ENCODE measurements around the gene ORAI3. TPM values are rescaled to one million over a fixed set of nuclear protein-coding genes. Genes with fewer than 3 reads are reported as not detected.
A peak's percentile ranks its signal among the peaks of the same experiment; 100 is the strongest.

Gene ORAI3
- total RNA-seq, 2 donors from 2014 or later, result 19.0 to 35.7 TPM

GRCh38 chr16:30992931-30993816 is 44.3 kb downstream of the ORAI3 start:
- Histone ChIP-seq H3K27me3 (replicated peaks; ENCODE audit: insufficient read depth) (no peaks in the 10 kb centered on the region), H3K9me3 (no peaks in the 10 kb centered on the region), H3K27ac (no peak overlapping the region), H3K36me3 (no peaks in the 10 kb centered on the region), H3K4me1 (ENCODE audit: control insufficient read depth in 1 of 2, low read depth in 2 of 2) (peaks cover 6 to 14% of the 10 kb centered on the region in 2 donors), H3K4me3 (no peak overlapping the region)
- DNase-seq (ENCODE audit: low spot score), result no peak
- TF ChIP-seq CTCF (IDR thresholded peaks at IDR 0.05), result no peak
- no peak for ATAC-seq (ENCODE audit: insufficient number of reproducible peaks, low FRiP score, low read depth)

GRCh38 chr16:30995927-30996323 is 47.1 kb downstream of the ORAI3 start:
- DNase-seq (ENCODE audit: low spot score) (no peak), ATAC-seq (ENCODE audit: insufficient number of reproducible peaks, low FRiP score, low read depth) (no peak)
- H3K4me1 ChIP-seq (ENCODE audit: control insufficient read depth in 1 of 2, low read depth in 2 of 2), result peaks cover 7 to 32% of the 10 kb centered on the region in 2 donors
- H3K27me3 ChIP-seq (replicated peaks; ENCODE audit: insufficient read depth), result no peaks in the 10 kb centered on the region
- TF ChIP-seq CTCF (IDR thresholded peaks at IDR 0.05), result no peak
- peak overlapping the region; percentile 77 for H3K4me3 ChIP-seq
- no peaks in the 10 kb centered on the region for H3K36me3 ChIP-seq
- H3K27ac ChIP-seq, result peak overlapping the region in 1 of 2 donors; percentile 62
- H3K9me3 ChIP-seq, result no peaks in the 10 kb centered on the region

GRCh38 chr16:30996324-30996984 is 47.6 kb downstream of the ORAI3 start:
- Histone ChIP-seq H3K27ac (peak overlapping the region; percentile 62 to 83), H3K36me3 (no peaks in the 10 kb centered on the region), H3K27me3 (replicated peaks; ENCODE audit: insufficient read depth) (no peaks in the 10 kb centered on the region), H3K4me3 (peak overlapping the region; percentile 77), H3K4me1 (ENCODE audit: control insufficient read depth in 1 of 2, low read depth in 2 of 2) (peaks cover 7 to 32% of the 10 kb centered on the region in 2 donors), H3K9me3 (no peaks in the 10 kb centered on the region)
- no peak for TF ChIP-seq CTCF (IDR thresholded peaks at IDR 0.05)
- DNase-seq (ENCODE audit: low spot score) (no peak), ATAC-seq (ENCODE audit: insufficient number of reproducible peaks, low FRiP score, low read depth) (no peak)

- Histone ChIP-seq H3K36me3 (no peaks in the 10 kb centered on the region), H3K27me3 (replicated peaks; ENCODE audit: insufficient read depth) (no peaks in the 10 kb centered on the region), H3K4me3 (peak overlapping the region; percentile 77), H3K27ac (peak overlapping the region; percentile 83 to 86), H3K9me3 (no peaks in the 10 kb centered on the region), H3K4me1 (ENCODE audit: control insufficient read depth in 1 of 2, low read depth in 2 of 2) (peaks cover 7 to 32% of the 10 kb centered on the region in 2 donors)
- DNase-seq (ENCODE audit: low spot score) (peak; percentile 45), ATAC-seq (ENCODE audit: insufficient number of reproducible peaks, low FRiP score, low read depth) (peak; percentile 85)
- no peak for TF ChIP-seq CTCF (IDR thresholded peaks at IDR 0.05)
These were observed 48.3 kb downstream of the ORAI3 start for GRCh38 chr16:30996985-30997724.
